HG02759 (cell line): Measurements from ENCODE around the gene REPIN1.

ENCODE experiments used
- ATAC-seq: cut with Tn5 transposase; IDR thresholded peaks from one replicate; pipeline ENCODE4 v1.9.1; 2021; ENCODE audit warnings: mild to moderate bottlenecking, moderate library complexity; ENCODE audit not compliant: unreplicated experiment

Gene REPIN1

DNA sequence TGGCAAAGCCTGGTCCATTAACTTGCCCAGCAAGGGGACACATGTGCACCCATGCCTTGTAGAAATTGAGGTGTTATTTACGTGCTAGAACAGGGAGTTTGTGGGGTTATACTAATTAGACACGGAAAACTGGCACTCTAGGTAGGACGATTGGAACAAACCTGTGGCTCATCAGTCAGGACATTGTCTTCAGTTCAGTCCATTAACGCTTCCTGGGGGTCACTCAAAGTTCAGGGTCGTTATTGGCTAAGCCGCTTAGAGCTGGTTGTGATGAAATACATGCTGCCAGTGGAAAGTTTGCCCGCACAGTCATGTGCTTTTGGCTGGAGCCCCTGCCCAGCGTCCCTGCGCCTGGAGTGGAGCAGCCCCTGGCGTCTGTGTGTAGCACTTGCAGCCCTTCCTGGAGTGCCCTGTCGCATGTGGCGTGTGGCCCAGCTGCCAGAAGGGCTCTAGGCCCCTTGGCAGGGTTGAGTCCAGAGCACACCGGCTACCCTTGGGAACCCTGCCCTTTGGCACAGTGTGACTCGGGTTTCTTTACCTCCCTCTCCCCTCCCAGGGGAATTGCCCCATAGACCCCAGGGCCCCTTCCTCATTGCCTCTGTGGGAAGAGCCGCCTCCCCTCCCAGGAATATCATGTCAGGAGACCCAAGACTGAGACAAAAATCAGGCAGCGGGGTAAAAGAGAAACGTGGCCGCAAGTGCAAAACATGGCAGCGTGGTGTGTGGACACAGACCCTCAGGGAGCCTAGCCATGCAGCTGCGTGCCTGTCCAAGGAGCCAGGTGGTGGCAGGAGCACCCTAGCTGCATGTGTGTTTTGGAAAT lies 20.3 kb downstream of the REPIN1 start:
- ATAC-seq, result no peak

GRCh38 chr7:150389532-150389816 lies 20.9 kb downstream of the REPIN1 start:
- ATAC-seq, result no peak

DNA sequence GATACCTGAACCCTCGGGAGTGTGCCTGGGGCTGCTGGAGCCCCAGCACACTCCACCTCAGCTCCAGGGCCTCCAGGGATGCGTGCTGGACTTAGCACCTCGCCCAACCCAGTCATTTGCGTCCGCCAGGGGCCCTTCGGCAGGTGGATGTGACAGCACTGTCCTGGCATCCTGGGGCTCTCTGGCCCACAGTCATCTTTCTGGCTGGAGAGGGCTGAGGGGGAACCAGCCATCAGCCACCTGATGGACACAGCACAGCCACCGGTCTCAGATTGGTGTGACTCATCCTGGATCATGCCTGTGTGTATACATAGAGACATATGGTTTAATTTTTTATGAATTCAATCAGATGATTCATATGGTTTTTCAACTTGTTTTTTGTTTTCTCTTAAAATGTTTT lies 21.6 kb downstream of the REPIN1 start:
- ATAC-seq, result no peak

DNA sequence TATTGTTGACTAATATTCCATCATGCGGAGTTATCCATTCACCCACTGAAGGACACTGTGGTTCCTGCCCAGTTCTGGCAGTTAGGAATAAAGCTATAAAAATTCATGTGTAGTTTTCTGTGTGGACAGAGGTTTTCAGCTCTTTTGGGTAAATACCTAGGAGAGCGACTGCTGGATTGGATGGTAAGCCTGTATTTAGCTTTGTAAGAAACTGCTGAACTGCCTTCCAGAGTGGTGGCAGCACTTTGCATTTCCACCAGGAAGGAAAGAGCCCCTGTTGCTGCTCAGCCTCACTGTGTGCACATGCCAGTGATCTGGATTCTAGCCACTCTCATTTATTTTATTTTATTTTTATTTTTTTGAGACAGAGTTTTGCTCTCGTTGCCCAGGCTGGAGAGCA lies 24.7 kb downstream of the REPIN1 start:
- ATAC-seq, result no peak

- ATAC-seq, result no peak
Measured at GRCh38 chr7:150396426-150396825, 27.8 kb downstream of the REPIN1 start.

- ATAC-seq, result no peak
Measured at GRCh38 chr7:150396851-150397260, 28.2 kb downstream of the REPIN1 start.

GRCh38 chr7:150397346-150398107 lies 28.9 kb downstream of the REPIN1 start:
- no peak for ATAC-seq

GRCh38 chr7:150398108-150398964 lies 29.7 kb downstream of the REPIN1 start:
- no peak for ATAC-seq

DNA sequence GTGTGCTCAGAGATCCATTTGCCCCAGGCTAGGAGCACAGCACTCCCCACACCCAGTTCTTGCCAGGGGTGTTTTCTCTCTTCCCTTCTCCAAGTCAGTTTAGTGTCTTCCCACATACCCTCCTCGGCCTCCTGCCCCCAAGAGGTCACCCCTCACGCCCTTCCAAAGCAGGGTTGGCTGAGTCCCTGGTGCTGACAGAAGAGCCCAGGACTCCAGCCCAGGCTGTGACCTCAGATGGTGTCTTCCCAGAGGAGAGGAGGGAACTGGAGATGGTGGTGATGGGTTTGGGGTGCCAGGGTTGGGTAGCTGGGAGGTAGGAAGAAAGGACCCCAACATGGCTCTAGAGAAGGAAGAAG lies 30.3 kb downstream of the REPIN1 start:
- no peak for ATAC-seq

- no peak for ATAC-seq
Measured at GRCh38 chr7:150399421-150400007, 30.9 kb downstream of the REPIN1 start.

DNA sequence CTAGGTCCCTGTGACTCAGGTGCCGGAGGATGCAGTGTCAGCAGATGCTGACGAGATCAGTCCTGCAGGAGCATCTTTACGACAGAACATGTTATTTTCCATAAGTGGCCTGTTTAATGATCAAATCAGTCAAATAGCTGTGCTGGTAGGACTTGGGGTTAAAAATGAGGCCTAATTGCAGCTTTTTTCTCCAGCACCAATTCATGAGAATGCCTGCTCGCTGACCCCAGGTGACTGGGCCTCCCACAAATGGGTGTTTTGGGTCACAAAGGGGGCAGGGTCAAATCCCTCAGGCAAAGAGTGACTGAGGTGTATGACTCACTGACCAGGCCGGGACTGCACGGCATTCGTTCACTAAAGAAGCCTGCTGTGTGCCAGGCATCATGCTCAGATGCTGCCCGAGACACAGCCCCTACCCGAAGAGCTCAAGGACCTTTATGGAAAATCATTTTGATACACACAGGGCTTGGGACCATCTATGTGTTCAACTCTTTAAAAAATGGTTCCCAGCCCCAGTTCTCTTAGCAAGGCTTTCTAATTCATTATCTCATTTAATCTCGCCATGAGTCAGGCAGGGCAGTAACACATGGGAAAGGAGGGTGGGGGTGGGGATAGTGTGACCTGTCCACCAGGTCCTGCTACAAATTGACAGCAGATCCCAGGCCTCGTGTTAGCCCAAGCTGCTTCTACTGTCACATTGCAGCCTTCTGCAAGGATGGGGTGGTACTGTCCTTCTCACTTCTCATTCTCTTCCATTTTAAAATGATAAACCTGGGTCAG lies 31.6 kb downstream of the REPIN1 start:
- no peak for ATAC-seq

DNA sequence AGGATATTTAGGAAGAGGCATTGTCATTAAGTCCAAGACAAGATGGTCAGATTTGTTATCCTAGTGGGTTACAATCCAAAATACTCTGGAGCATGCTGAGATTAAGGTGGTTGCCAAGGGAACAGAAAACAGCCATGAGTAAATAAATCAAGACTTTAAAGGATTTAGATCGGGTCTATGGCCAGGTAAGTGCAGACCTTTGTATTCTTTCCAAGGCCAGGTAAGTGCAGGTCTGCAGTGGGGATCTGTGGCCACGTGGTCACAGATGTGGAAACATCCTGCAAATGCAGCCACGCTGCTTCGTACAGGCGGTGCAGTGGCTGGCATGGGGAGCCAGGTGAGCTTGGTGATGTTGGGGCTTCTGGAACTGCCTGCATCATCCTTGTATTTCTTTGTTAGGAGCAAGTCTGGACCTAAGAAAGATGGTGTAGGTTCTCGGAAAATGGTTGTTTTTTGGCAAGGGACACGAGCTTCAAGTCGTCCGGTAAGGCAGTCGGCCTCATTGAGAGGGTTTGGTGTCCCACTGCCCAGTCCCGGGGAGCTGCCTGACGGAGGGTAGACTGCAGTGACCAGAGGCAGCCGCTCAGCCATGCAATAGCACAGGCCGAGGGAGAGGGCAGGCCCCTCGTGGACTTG lies 32.3 kb downstream of the REPIN1 start:
- no peak for ATAC-seq

- ATAC-seq, result peak; percentile 30
Measured at GRCh38 chr7:150401424-150401790, 32.8 kb downstream of the REPIN1 start.

DNA sequence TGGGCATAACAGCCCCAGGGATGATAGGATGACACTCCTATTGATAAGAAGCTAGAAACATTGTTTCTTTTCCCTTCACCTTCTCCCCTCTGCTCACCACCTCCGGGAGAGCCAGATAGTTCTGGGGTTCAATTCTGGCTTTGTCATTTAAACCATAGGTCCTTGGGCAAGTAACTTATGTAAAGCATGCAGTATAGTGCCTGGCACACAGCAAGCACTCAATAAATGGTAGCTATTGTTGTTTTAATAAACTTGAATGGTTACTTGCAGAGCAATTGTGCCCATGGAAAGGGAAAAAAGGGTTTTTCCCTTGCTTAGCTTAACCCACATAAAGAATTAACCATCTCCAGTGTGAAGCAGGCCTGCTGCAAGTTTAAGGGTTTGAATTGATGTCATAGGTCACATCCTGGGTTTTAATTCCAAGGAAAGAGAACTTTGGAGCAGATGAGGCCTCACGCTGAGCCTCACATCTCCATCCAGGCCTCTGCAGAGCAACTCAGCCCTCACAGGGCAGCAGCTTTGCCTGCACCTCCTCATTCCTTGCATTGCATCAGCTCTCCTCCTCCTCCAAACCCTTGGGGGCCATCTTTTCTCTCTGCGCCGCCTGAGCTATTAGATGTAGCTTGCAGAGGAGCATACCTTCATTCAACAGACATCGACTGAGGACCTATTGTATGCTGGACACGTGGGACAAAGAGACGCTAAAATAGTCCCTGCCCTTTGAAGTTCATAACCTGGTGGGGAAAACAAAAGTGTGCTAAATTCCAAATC lies 33.4 kb downstream of the REPIN1 start:
- ATAC-seq, result no peak

- ATAC-seq, result no peak
Measured at GRCh38 chr7:150402671-150403321, 34.2 kb downstream of the REPIN1 start.

- ATAC-seq, result no peak
Measured at GRCh38 chr7:150403376-150404171, 35.0 kb downstream of the REPIN1 start.

GRCh38 chr7:150404172-150404804 lies 35.7 kb downstream of the REPIN1 start:
- no peak for ATAC-seq
